ENCODE data around the gene ITFG2. TPM values are rescaled to one million over a fixed set of nuclear protein-coding genes. Genes with fewer than 3 reads are reported as not detected.

The ITFG2 gene
- total RNA-seq, 4 donors from 2014 or later = 40.6 to 87.9 (median 64.7) TPM

DNA sequence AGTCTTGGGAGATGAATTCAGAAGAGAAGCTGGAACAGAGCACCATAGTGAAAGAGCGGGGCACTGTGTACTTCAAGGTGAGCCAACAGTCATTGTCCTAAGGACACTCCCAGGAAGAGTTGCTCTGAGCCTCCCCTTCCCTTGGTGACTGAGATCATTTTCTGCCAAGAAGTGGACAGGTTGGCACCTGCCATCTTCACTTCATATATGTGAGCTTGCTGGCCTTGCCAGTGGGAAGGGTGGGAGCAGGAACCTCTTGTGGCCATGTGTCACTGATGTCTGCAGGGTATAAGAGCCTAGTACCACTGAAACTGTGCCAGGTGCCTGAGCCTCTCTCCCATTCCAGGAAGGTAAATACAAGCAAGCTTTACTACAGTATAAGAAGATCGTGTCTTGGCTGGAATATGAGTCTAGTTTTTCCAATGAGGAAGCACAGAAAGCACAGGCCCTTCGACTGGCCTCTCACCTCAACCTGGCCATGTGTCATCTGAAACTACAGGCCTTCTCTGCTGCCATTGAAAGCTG, 12.4 kb upstream of the ITFG2 start:
- Histone ChIP-seq H3K4me3 (replicated peaks in 1 of 3) (no peak overlapping the region), H3K36me3 (peaks cover 51 to 61% of the 10 kb centered on the region in 2 donors), H3K27me3 (no peaks in the 10 kb centered on the region), H3K27ac (peak overlapping the region in 2 of 3 donors; percentile 31 to 42), H3K4me1 (peaks cover 39 to 51% of the 10 kb centered on the region in 2 donors), H3K9me3 (no peaks in the 10 kb centered on the region)
- intact Hi-C loops (cut with DNase I) = no loop called here
- TF ChIP-seq, protein P1, sequence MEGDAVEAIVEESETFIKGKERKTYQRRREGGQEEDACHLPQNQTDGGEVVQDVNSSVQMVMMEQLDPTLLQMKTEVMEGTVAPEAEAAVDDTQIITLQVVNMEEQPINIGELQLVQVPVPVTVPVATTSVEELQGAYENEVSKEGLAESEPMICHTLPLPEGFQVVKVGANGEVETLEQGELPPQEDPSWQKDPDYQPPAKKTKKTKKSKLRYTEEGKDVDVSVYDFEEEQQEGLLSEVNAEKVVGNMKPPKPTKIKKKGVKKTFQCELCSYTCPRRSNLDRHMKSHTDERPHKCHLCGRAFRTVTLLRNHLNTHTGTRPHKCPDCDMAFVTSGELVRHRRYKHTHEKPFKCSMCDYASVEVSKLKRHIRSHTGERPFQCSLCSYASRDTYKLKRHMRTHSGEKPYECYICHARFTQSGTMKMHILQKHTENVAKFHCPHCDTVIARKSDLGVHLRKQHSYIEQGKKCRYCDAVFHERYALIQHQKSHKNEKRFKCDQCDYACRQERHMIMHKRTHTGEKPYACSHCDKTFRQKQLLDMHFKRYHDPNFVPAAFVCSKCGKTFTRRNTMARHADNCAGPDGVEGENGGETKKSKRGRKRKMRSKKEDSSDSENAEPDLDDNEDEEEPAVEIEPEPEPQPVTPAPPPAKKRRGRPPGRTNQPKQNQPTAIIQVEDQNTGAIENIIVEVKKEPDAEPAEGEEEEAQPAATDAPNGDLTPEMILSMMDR (IDR thresholded peaks at IDR 0.05) = no peak
- no peak for TF ChIP-seq POLR2A (IDR thresholded peaks at IDR 0.05)
- no peak for DNase-seq
- 71 to 90% methylated on average over 3 of the region's 3 CpGs for WGBS, 2 donors

DNA sequence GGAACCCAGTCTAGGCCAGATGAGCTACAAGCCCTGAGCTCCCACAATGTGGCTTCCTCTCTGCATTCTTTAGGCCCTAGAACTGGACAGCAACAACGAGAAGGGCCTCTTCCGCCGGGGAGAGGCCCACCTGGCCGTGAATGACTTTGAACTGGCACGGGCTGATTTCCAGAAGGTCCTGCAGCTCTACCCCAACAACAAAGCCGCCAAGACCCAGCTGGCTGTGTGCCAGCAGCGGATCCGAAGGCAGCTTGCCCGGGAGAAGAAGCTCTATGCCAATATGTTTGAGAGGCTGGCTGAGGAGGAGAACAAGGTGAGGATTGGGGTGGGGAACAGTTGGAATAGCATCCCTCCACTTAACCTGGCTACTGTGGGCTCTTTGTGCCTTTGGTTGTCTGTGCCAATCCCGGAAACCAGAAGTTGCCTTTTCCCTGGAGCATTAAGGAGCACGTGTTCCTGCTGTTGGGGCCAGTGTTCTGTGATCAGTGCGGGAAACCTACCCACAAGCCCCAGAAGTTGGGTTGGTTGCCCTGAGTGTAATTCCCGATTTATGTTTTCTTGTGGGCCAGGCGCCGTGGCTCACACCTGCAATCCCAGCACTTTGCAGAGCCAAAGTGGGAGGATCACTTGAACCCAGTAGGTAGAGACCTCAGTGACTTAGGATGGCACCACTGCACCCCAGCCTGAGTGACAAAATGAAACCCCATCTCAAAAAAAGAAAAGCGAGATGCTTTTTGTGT, 11.3 kb upstream of the ITFG2 start:
- 52 to 60% methylated on average over 15 to 16 of the region's 16 CpGs for WGBS, 2 donors
- TF ChIP-seq POLR2A (IDR thresholded peaks at IDR 0.05) = no peak
- TF ChIP-seq, protein P1 (IDR thresholded peaks at IDR 0.05) = no peak

DNA sequence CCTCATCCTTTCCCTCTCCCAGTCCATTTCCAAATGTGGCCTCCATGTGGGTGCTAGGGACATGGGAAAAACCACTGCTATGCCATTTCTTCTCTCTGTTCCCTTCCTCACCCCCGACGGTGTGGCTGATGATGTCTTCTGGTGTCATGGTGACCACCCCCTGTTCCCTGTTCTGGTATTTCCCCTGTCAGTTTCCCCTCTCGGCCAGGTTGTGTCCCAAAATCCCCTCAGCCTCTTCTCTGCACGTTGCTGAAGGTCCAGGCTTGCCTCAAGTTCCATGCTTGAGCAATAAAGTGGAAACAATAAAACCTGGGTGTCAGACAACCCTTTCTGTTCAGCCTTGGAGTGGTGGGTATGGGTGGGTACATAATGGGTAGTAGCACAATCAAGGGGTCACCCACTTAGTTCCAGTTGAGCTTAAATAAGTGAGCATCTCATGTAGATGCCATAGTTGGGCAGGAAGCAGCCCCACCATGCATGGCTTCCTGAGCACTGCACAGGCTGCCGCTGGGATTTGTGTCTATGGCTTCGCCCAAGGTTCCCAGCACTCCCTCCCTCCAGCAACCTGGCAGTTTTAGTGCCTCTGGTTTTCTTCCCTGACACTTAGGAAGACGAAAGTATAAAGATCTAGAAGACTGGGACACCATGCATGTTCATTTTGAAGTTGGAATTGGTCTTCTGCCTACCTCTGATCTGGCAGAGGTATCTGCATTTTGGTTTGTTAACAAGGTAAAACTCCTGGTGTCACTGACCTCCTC, 8.7 kb upstream of the ITFG2 start:
- Histone ChIP-seq H3K4me3 (replicated peaks in 1 of 3) (no peak overlapping the region), H3K4me1 (peaks cover 20 to 32% of the 10 kb centered on the region in 2 donors), H3K9me3 (no peaks in the 10 kb centered on the region), H3K27me3 (no peaks in the 10 kb centered on the region), H3K36me3 (peaks cover 46 to 49% of the 10 kb centered on the region in 2 donors), H3K27ac (peak overlapping the region in 1 of 3 donors; percentile 26)
- WGBS, 2 donors = 65 to 73% methylated on average over 7 of the region's 7 CpGs
- TF ChIP-seq, protein P1 (IDR thresholded peaks at IDR 0.05) = no peak
- no peak for TF ChIP-seq POLR2A (IDR thresholded peaks at IDR 0.05)
- no peak for DNase-seq
- intact Hi-C loops (cut with DNase I) = no loop called here

More for the DNA sequence above, 11.3 kb upstream of the ITFG2 start:
- peak overlapping the region in 2 of 3 donors; percentile 31 to 42 for H3K27ac ChIP-seq
- H3K4me1 ChIP-seq = peaks cover 38 to 50% of the 10 kb centered on the region in 2 donors
- H3K4me3 ChIP-seq (replicated peaks in 1 of 3) = no peak overlapping the region
- peaks cover 51 to 61% of the 10 kb centered on the region in 2 donors for H3K36me3 ChIP-seq
- intact Hi-C loops (cut with DNase I) = no loop called here
- peak; percentile 77 to 78 for DNase-seq
- no peaks in the 10 kb centered on the region for H3K9me3 ChIP-seq
- H3K27me3 ChIP-seq = no peaks in the 10 kb centered on the region

DNA sequence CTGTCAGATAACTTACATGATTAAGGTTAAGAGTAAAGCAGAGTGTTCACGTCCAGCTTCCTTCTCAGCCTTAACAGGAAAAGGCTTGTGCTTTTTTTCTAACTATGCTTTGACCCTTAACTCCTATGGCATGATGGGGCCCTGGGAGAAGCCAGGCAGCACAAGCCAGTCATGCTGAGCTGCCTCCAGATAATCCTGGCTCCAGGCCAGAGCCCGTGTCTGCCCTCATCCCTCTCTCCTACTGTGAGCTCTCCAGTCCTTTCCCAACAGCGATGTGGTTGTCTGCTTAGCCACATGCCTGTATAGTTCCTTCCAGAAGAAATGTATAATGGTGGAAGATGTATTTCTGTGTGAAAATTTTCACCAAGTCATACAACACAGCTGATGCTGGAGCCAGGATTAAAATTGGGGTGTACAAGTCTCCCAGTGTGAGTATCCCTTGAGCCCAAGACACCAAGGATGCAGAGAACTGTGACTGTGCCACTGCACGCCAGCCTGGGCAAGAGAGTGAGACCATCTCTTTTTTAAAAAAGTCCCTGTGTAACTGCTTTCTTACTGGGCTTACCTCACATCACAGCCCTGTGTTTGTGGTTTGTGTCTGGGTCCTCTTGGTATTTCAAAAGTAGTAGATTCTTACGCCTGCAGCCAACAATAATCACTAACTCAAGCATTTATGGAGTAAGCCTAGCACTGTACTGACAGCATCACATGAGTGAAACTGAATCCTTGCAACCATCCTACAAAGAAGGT, 7.9 kb upstream of the ITFG2 start:
- peak; percentile 87 to 90 for DNase-seq

More for the DNA sequence above, 7.9 kb upstream of the ITFG2 start:
- Histone ChIP-seq H3K27ac (peak overlapping the region in 1 of 3 donors; percentile 26), H3K4me1 (peaks cover 20 to 32% of the 10 kb centered on the region in 2 donors), H3K9me3 (no peaks in the 10 kb centered on the region), H3K27me3 (no peaks in the 10 kb centered on the region), H3K36me3 (peaks cover 41 to 44% of the 10 kb centered on the region in 2 donors), H3K4me3 (replicated peaks in 1 of 3) (no peak overlapping the region)
- intact Hi-C loops (cut with DNase I) = no loop called here
- TF ChIP-seq POLR2A (IDR thresholded peaks at IDR 0.05) = no peak
- TF ChIP-seq, protein P1 (IDR thresholded peaks at IDR 0.05) = no peak
- 45 to 53% methylated on average over 5 of the region's 5 CpGs for WGBS, 2 donors

Measured in thyroid gland (tissue), 4 donors.